Endodermal cell (in vitro differentiated cells): ENCODE data around the gene TAF1B. TPM values are rescaled to one million over a fixed set of nuclear protein-coding genes. Genes with fewer than 3 reads are reported as not detected.

Source experiments
- DNase-seq: peaks from one replicate; pipeline ENCODE4 v3.0.0-alpha.2; 2017
- H3K27ac ChIP-seq: 2 replicates; pipeline ENCODE4 v1.5.1; 2013; ENCODE audit warnings: mild to moderate bottlenecking, low read depth, low read length, moderate library complexity
- H3K27me3 ChIP-seq: 2 replicates; pipeline ENCODE4 v1.6.1; 2013; ENCODE audit warnings: mild to moderate bottlenecking, low read length, moderate library complexity; ENCODE audit not compliant: insufficient read depth, control insufficient read depth, poor library complexity, severe bottlenecking
- H3K36me3 ChIP-seq: 2 replicates; pipeline ENCODE4 v1.7.0; 2013; ENCODE audit warnings: mild to moderate bottlenecking, low read length, moderate library complexity; ENCODE audit not compliant: control insufficient read depth, insufficient read depth
- H3K4me1 ChIP-seq: one replicate; pipeline ENCODE4 v1.7.0; 2013; ENCODE audit warnings: low read length; ENCODE audit not compliant: control insufficient read depth, insufficient read depth
- H3K4me3 ChIP-seq: 2 replicates; pipeline ENCODE4 v1.5.1; 2013; ENCODE audit warnings: mild to moderate bottlenecking, low read length, moderate library complexity
- H3K9ac ChIP-seq: 2 replicates; pipeline ENCODE4 v1.6.1; 2013; ENCODE audit warnings: mild to moderate bottlenecking, low read length, moderate library complexity; ENCODE audit not compliant: poor library complexity, severe bottlenecking; ENCODE audit errors: extremely low read depth
- H3K9me3 ChIP-seq: 2 replicates; pipeline ENCODE4 v1.6.1; 2013; ENCODE audit warnings: mild to moderate bottlenecking, low read length, moderate library complexity; ENCODE audit not compliant: control insufficient read depth
- H3K27ac Mint-ChIP-seq: 2 replicates; pipeline ENCODE4 v1.8.0; 2020; ENCODE audit warnings: mixed read lengths
- H3K27me3 Mint-ChIP-seq: 2 replicates; pipeline ENCODE4 v1.8.0; 2021; ENCODE audit warnings: mild to moderate bottlenecking, mixed read lengths; ENCODE audit not compliant: insufficient read depth
- H3K36me3 Mint-ChIP-seq: 2 replicates; pipeline ENCODE4 v1.8.0; 2020; ENCODE audit warnings: low read depth, mixed read lengths
- H3K4me1 Mint-ChIP-seq: 2 replicates; pipeline ENCODE4 v1.8.0; 2020; ENCODE audit warnings: mixed read lengths
- H3K4me3 Mint-ChIP-seq: 2 replicates; pipeline ENCODE4 v1.8.0; 2020; ENCODE audit warnings: mild to moderate bottlenecking, moderate library complexity, mixed read lengths
- H3K9me3 Mint-ChIP-seq: 2 replicates; pipeline ENCODE4 v1.8.0; 2020; ENCODE audit warnings: mild to moderate bottlenecking, mixed read lengths
- CTCF ChIP-seq: fragments of 200-600 bp; sonication (generic); conservative IDR thresholded peaks from 2 replicates; pipeline ENCODE4 v1.5.0; 2021; ENCODE audit warnings: antibody characterized with exemption, mild to moderate bottlenecking
- WGBS, 2 experiments: methylation state at CpG; one replicate each; pipeline versions ENCODE4 v1.1.5 to v1.1.7; 2013; ENCODE audit warnings: missing lambda C conversion rate in 2 of 2, mixed read lengths in 1 of 2; ENCODE audit not compliant: insufficient coverage in 1 of 2, insufficient read length in 1 of 2; 5-methylcytosine and 5-hydroxymethylcytosine counted together
- total RNA-seq, 2 donors: library from RNA; stranded (reverse); fragmentation: NEBNext Ultra II Directional in 1 of 2; extraction: Animal tissue kit (Norgen Biotek cat#: 25700) in 1 of 2; gene quantifications; 2 replicates in 1 of 2; 3 replicates in 1 of 2; pipeline ENCODE4 v1.2.1, GENCODE V29; 2021

TAF1B gene
- total RNA-seq, 2 donors from 2014 or later = 36.2 to 41.9 TPM

- H3K27me3 Mint-ChIP-seq = peaks cover 1% of the 10 kb centered on the region
- peaks cover 10% of the 10 kb centered on the region for H3K9me3 Mint-ChIP-seq
- no peak for DNase-seq
- Histone ChIP-seq H3K4me3 (no peak overlapping the region), H3K9me3 (peaks cover 8% of the 10 kb centered on the region), H3K27ac (no peak overlapping the region), H3K27me3 (no peaks in the 10 kb centered on the region), H3K9ac (no peak overlapping the region), H3K4me1 (peaks cover 9% of the 10 kb centered on the region), H3K36me3 (peaks cover 36% of the 10 kb centered on the region)
- 97 to 98% methylated on average over 4 of the region's 4 CpGs for WGBS, 2 experiments
- H3K36me3 Mint-ChIP-seq = peaks cover 36% of the 10 kb centered on the region
- H3K4me1 Mint-ChIP-seq = peaks cover 17% of the 10 kb centered on the region
- H3K27ac Mint-ChIP-seq = no peak overlapping the region
- TF ChIP-seq CTCF = no peak
- no peak overlapping the region for H3K4me3 Mint-ChIP-seq
These were observed 94.0 kb downstream of the TAF1B start for GRCh38 chr2:9937258-9937657.

GRCh38 chr2:9937968-9938367 is 94.7 kb downstream of the TAF1B start:
- H3K36me3 ChIP-seq = peaks cover 29% of the 10 kb centered on the region
- H3K9ac ChIP-seq = no peak overlapping the region
- Mint-ChIP-seq H3K4me3 (no peak overlapping the region), H3K27me3 (peaks cover 1% of the 10 kb centered on the region), H3K4me1 (peaks cover 17% of the 10 kb centered on the region), H3K9me3 (peaks cover 6% of the 10 kb centered on the region), H3K36me3 (peaks cover 29% of the 10 kb centered on the region), H3K27ac (no peak overlapping the region)
- 82 to 93% methylated on average over 6 to 9 of the region's 9 CpGs for WGBS, 2 experiments
- peaks cover 7% of the 10 kb centered on the region for H3K9me3 ChIP-seq
- H3K4me3 ChIP-seq = no peak overlapping the region
- DNase-seq = peak; percentile 55
- H3K27ac ChIP-seq = no peak overlapping the region
- H3K4me1 ChIP-seq = peaks cover 9% of the 10 kb centered on the region
- no peaks in the 10 kb centered on the region for H3K27me3 ChIP-seq
- TF ChIP-seq CTCF = peak; percentile 47

GRCh38 chr2:9939587-9940485 is 96.6 kb downstream of the TAF1B start:
- H3K9me3 Mint-ChIP-seq = no peaks in the 10 kb centered on the region
- no peak overlapping the region for H3K9ac ChIP-seq
- peaks cover 6% of the 10 kb centered on the region for H3K27me3 Mint-ChIP-seq
- no peak overlapping the region for H3K27ac ChIP-seq
- no peak overlapping the region for H3K4me3 Mint-ChIP-seq
- peaks cover 17% of the 10 kb centered on the region for H3K4me1 Mint-ChIP-seq
- TF ChIP-seq CTCF = no peak
- peak; percentile 43 for DNase-seq
- peaks cover 12% of the 10 kb centered on the region for H3K36me3 ChIP-seq
- H3K4me1 ChIP-seq = peaks cover 9% of the 10 kb centered on the region
- no peaks in the 10 kb centered on the region for H3K27me3 ChIP-seq
- H3K27ac Mint-ChIP-seq = no peak overlapping the region
- H3K36me3 Mint-ChIP-seq = peaks cover 12% of the 10 kb centered on the region
- no peaks in the 10 kb centered on the region for H3K9me3 ChIP-seq
- no peak overlapping the region for H3K4me3 ChIP-seq
- WGBS, 2 experiments = 82 to 87% methylated on average over 6 to 9 of the region's 9 CpGs
